ENCODE measurements around the gene FAM9A.
"Not testable (repeated sequence)": the region's sequence is repeated elsewhere in the genome, so short reads cannot be mapped to it uniquely, and the experiment has no call there.

Gene FAM9A

GRCh38 chrX:8813036-8813435 lies 11.9 kb upstream of the FAM9A start:
- DNase-seq (ENCODE audit: low read depth, low spot score): no peak
- POLR2A ChIA-PET: no interaction called here
- no peak overlapping the region for H3K4me3 ChIP-seq (ENCODE audit: low read depth, low read length)
- CTCF ChIA-PET: interaction anchor here (1.5 to 9.1 kb wide), 4 partner anchors 60 to 74 kb away, joined by 7 to 152 read pairs (median 46); no protein-coding TSS in a partner anchor
- no peak for TF ChIP-seq CTCF (IDR thresholded peaks at IDR 0.05; ENCODE audit: insufficient read depth, low read length, missing control alignments)

- POLR2A ChIA-PET: no interaction called here
- CTCF ChIA-PET: interaction anchor here (1.2 to 9.1 kb wide), 4 partner anchors 14 to 68 kb away, joined by 5 to 152 read pairs (median 36); no protein-coding TSS in a partner anchor
- DNase-seq (ENCODE audit: low read depth, low spot score): no peak
- no peak overlapping the region for H3K4me3 ChIP-seq (ENCODE audit: low read depth, low read length)
- TF ChIP-seq CTCF (IDR thresholded peaks at IDR 0.05; ENCODE audit: insufficient read depth, low read length, missing control alignments): no peak
Measured at GRCh38 chrX:8811611-8812010, 10.4 kb upstream of the FAM9A start.

GRCh38 chrX:8808661-8809060 lies 7.5 kb upstream of the FAM9A start:
- H3K4me3 ChIP-seq (ENCODE audit: low read depth, low read length): no peak overlapping the region
- no peak for TF ChIP-seq CTCF (IDR thresholded peaks at IDR 0.05; ENCODE audit: insufficient read depth, low read length, missing control alignments)
- CTCF ChIA-PET: interaction anchor here (0.7 kb wide), 1 partner anchor 293 kb away, joined by 3 read pairs; no protein-coding TSS in a partner anchor
- POLR2A ChIA-PET: no interaction called here
- no peak for DNase-seq (ENCODE audit: low read depth, low spot score)

- DNase-seq (ENCODE audit: low read depth, low spot score): no peak
- ChIA-PET CTCF (interaction anchor here (1.2 kb wide), 1 partner anchor 64 kb away, joined by 3 read pairs; no protein-coding TSS in a partner anchor), POLR2A (no interaction called here)
- no peak overlapping the region for H3K4me3 ChIP-seq (ENCODE audit: low read depth, low read length)
- no peak for TF ChIP-seq CTCF (IDR thresholded peaks at IDR 0.05; ENCODE audit: insufficient read depth, low read length, missing control alignments)
Measured at GRCh38 chrX:8805974-8806373, 4.8 kb upstream of the FAM9A start.

- H3K4me3 ChIP-seq (ENCODE audit: low read depth, low read length): no peak overlapping the region
- CTCF ChIA-PET: interaction anchor here (1.2 kb wide), 1 partner anchor 63 kb away, joined by 3 read pairs; no protein-coding TSS in a partner anchor
- POLR2A ChIA-PET: no interaction called here
- no peak for DNase-seq (ENCODE audit: low read depth, low spot score)
- no peak for TF ChIP-seq CTCF (IDR thresholded peaks at IDR 0.05; ENCODE audit: insufficient read depth, low read length, missing control alignments)
Measured at GRCh38 chrX:8805046-8805445, 3.9 kb upstream of the FAM9A start.

- ChIA-PET CTCF (interaction anchor here (1.3 kb wide), 1 partner anchor 64 kb away, joined by 3 read pairs; no protein-coding TSS in a partner anchor), POLR2A (no interaction called here)
- no peak for DNase-seq (ENCODE audit: low read depth, low spot score)
Measured at GRCh38 chrX:8803326-8803725, 2.1 kb upstream of the FAM9A start.

GRCh38 chrX:8800351-8800750 lies 832 bp downstream of the FAM9A start:
- DNase-seq (ENCODE audit: low read depth, low spot score); POLR2A ChIA-PET; H3K4me3 ChIP-seq (ENCODE audit: low read depth, low read length); CTCF ChIA-PET: not testable (repeated sequence)

More at GRCh38 chrX:8803326-8803725, 2.1 kb upstream of the FAM9A start:
- TF ChIP-seq CTCF (IDR thresholded peaks at IDR 0.05; ENCODE audit: insufficient read depth, low read length, missing control alignments): no peak
- H3K4me3 ChIP-seq (ENCODE audit: low read depth, low read length): no peak overlapping the region

- DNase-seq (ENCODE audit: low read depth, low spot score); H3K4me3 ChIP-seq (ENCODE audit: low read depth, low read length); POLR2A ChIA-PET; CTCF ChIA-PET: not testable (repeated sequence)
Measured at GRCh38 chrX:8799281-8799680, 1.9 kb downstream of the FAM9A start.

- CTCF ChIA-PET: interaction anchor here (1.0 kb wide), 1 partner anchor 18 kb away, joined by 3 read pairs; no protein-coding TSS in a partner anchor
- POLR2A ChIA-PET: interaction anchor here (0.6 kb wide), 1 partner anchor 46 kb away, joined by 3 read pairs; no protein-coding TSS in a partner anchor
- not testable (repeated sequence) for DNase-seq (ENCODE audit: low read depth, low spot score)
Measured at GRCh38 chrX:8798702-8799101, 2.5 kb downstream of the FAM9A start.

GRCh38 chrX:8787119-8787518 lies 14.1 kb downstream of the FAM9A start:
- POLR2A ChIA-PET; H3K4me3 ChIP-seq (ENCODE audit: low read depth, low read length); DNase-seq (ENCODE audit: low read depth, low spot score); CTCF ChIA-PET: not testable (repeated sequence)

More at GRCh38 chrX:8798702-8799101, 2.5 kb downstream of the FAM9A start:
- H3K4me3 ChIP-seq (ENCODE audit: low read depth, low read length): not testable (repeated sequence)
